Left lobe of liver (tissue), 2 donors: ENCODE results near the gene AUH. TPM values are rescaled to one million over a fixed set of nuclear protein-coding genes. Genes with fewer than 3 reads are reported as not detected.
"Not testable (repeated sequence)": the region's sequence is repeated elsewhere in the genome, so short reads cannot be mapped to it uniquely, and the experiment has no call there.

Experiments
- ATAC-seq: fragments of 200-7000 bp; cut with Tn5 transposase; one replicate; pipeline ENCODE4 v1.9.1; 2020; ENCODE audit warnings: mild to moderate bottlenecking, moderate library complexity
- DNase-seq: peaks from one replicate; pipeline ENCODE4 v3.0.0-alpha.2; 2020; ENCODE audit warnings: low spot score
- total RNA-seq: library from RNA; stranded (reverse); gene quantifications from one replicate; pipeline ENCODE4 v1.2.1, GENCODE V29; 2021
- donor health status: DM: no; HTN: no; CAD: no; lungs with moderate emphysema.
- donor health status: DM: no; HTN: yes; CAD: no.

The AUH gene
- 14.6 TPM for total RNA-seq

DNA sequence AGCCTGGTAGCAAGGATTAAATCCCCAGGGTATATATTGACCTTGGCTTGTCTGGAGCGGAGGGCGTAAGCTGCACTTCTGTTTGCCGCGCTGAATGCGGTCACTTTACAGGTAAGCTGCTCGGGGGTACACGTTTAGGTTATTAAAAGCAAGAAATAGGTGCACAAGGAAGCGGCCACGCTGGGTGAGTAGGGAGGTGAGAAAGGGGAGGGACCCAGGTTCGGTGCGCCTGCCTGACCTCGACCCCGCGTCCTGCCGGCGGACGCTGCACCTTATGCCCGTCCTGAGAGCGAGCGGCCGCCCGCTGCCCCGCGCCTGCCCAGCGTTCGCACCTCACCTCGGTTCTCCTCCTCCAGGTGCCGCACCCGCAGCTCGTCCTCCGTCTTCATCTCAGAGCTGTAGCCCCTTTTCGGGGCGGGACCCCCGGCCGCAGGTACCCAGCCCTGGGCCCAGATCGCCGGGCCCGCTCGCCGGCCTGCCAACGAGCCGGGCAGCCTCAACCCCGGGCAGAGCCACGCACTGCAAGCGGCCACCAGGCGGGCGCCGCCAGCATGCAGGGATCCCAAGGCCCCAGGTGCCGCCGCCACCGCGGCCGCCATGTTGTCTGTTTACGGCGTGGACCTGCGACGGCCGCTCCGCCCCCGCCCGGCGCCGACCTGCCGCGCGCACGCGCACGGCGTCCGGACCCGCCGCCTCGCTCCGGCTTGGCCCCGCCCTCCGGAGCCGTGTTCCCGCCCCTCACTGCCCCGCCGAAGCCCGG, at the start of gene AUH:
AUH (minus strand) TSS at position 628 of the 760 bp plus-strand sequence; CDS start at position 599, 29 bp downstream.
- peak; percentile 92 for DNase-seq
- ATAC-seq: peak; percentile 99

DNA sequence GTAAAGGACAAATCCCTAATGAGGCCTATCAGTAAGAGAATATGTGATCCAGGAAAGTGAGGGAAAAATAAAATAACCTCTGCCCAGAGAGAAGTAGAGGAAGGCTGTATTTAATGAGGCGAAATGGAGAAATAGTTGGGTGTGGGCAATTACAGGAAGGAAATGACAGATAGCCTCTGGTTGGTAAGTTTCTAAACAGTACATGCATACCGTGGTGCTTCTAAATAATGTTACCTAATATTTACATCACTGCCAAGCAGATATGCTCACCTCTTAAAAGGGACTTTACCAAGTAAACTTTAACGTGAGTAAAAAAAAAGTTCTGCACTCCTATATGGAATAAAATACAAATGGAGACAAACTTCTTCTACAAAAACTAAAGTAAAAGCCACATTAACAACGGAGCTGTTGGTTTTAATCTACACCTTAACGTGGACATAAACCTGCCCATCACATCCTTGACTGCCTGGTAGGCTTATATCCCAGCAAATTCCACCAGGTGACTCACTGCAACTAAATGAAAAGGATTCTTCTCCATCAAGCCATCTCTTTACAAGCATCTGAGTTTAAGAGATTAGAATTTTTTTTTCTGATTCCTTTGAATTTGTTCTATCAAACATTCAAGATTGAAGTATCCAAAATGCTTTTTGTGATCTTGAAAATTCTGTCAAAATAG, 49.5 kb upstream of the AUH start:
- DNase-seq: no peak
- peak; percentile 21 for ATAC-seq

- ATAC-seq: no peak
- no peak for DNase-seq
Observed at GRCh38 chr9:91410161-91410560, 48.4 kb upstream of the AUH start.

- DNase-seq: no peak
- ATAC-seq: no peak
Observed at GRCh38 chr9:91408475-91408874, 46.8 kb upstream of the AUH start.

DNA sequence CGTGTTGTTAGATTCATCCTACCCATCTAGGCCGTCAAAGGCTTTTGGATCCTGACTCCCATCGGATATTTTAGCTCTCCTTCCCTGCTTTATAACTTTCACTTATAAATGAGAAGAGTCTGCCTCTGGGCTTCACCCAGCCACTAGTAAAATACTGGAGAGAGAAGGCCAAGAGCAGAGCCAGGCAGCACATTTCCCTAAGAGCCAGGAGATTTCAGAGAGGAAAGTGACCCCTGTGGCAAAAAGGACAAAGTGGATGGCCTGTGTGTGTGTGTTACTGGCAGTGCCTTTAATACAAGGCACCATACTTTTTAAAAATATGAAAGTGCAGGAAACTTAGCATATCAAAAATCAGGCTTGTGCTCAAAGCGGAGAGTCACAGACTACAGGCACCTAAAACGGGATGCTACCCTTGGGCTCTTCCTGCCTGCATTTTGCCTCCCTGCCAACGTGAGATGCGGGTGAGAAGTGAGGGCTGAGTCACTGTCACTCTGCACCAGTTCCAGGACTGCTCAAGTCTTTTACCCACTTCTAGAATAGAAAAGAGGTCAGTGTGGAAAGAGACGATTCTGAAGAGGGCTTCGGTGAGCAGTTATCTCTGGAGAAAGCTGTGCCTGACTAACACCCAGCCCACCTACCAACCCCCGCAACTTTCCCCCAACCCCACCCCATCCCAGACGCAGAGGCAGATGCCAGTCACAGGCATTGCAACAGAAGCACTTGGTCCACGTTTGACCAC, 46.0 kb upstream of the AUH start:
- DNase-seq: no peak
- ATAC-seq: no peak

DNA sequence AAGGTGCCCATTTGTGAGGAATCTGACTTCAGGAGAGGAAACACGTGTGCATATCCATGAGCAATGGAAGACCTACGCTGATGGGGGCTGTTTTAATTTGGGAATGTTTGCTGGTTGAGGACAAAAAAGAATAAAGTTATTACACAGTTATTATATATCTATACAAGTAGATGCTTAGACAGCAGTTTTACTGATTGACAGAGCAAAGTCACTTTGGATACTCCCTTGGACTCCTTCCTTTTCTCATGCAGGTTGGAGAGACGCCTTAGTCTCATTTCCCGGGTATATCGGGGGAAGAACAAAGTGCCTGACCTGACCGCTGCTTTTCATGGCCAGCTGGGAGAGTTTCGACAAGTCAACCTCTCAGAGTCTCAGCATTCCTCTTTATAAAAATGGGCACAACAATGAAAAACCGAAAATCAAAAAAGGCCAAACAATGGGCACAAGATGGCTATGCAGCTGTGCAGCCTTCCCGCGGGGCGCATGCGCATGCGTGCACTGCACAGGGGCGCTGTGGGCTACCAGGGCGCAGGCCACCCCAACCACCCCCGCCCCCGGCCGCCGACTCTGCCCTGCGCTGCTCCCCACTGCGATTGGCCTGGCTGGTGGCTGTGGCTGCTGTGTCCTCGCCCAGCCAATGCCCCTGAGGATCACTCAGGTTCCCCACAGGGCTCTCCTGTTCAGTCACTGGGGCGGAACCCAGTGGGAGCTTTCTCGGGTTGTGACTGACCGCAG, 43.8 kb upstream of the AUH start:
- DNase-seq (no peak), ATAC-seq (no peak)

GRCh38 chr9:91403665-91404543, 42.2 kb upstream of the AUH start:
- no peak for ATAC-seq
- DNase-seq: no peak

DNA sequence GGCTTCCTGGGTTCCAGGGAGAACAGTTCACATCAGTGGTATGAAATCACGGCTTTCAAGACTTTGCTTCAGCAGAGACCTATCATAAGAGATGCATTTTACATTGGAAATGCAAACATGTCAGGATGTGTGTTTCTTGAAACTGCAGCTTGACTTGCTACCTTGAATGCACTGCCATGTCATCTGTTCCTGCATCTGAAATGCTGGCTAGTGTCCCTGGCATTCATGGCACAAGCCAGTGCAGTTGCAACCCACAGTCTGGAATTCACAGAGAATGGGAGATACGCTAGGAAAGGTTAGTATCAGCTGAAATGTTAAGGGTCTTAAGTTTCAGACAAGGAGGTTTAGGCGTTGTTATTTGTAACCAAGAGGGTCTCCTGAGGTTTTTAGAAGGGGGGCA, 37.2 kb upstream of the AUH start:
- DNase-seq (no peak), ATAC-seq (no peak)

DNA sequence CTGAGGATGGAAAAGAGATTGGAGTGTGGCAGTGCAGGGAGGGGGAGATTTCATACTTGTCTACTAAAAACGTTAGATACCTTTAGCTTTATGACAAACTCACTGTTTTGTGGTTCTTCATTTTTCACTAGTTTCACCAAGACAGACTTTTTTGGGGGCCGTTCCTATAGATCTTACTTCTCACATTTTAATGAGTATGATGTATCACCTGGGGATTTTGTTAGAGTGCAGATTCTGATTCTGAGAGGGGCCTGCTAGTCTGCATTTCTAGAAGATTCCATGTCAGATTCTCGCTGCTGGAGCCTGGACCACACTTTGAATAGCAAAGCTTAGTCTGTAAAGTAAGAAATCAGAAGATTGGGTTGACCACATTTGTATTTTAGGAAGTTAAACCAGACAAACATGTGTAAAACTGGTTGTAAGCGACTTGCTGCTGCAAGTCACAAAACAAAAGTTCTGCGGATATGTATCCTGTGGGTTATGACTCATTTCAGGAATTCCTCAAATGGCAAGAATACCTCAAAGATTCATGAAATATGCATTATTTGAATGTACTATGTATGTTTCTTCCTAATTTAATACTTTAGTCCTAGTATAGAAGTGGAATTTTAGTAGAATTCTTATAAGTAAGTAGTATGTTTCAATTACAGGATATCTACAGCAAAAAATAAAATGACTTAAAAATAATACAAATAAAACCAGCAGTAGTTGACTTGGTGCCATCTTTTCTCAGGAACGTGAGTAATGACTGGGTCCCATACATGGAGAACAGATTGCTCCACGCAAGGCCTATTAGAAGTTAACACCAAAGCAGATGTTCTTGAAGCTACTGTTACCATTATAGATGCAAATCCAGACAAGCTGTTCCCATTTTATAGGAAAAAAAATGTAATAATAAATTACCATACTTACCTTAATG, 34.1 kb upstream of the AUH start:
- DNase-seq (no peak), ATAC-seq (no peak)

GRCh38 chr9:91395106-91395552, 33.4 kb upstream of the AUH start:
- ATAC-seq (peak; percentile 90), DNase-seq (no peak)

GRCh38 chr9:91393826-91394225, 32.1 kb upstream of the AUH start:
- ATAC-seq: no peak
- no peak for DNase-seq

- no peak for DNase-seq
Observed at GRCh38 chr9:91392435-91392834, 30.7 kb upstream of the AUH start.

DNA sequence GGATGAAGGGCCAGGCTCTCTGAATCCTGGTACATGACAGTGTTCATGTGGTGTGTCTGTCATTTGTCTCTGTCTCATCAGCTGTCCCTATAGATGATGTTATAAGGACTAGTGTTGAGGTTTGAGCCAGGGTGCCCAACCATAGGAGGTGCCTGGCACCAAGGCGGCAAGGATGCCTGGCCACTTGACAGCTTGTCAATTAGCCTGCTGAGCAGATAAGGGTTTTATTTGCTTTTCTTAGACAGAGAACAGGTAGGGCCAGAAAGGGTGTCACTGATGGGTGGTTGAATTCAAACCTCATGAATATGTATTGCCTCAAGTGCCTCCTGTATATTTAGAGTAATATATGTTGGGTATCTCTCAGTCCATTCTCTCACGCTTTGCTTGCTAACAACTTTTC, 30.1 kb upstream of the AUH start:
- peak; percentile 60 for ATAC-seq

More at GRCh38 chr9:91392435-91392834, 30.7 kb upstream of the AUH start:
- ATAC-seq: no peak

DNA sequence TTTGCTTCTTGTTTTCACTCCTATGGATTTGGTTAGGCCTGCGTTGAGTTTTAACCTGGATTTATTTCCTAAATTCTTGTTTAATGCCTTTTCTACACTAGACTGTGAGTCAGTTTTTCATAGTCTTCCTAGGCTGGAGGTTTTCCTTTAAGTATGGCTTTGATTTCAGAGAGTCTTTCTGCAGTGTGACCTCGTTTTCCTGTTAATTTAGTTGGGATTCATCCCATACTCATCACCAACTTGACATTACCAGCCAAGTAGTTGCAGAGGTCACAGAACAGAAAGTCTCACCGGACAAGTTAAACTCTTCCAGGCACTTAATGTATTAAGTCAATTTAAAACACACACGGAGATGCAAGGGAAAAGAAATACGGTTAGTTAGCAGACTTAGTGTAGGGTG, 29.7 kb upstream of the AUH start:
- ATAC-seq (no peak), DNase-seq (no peak)

More for the DNA sequence above, 30.1 kb upstream of the AUH start:
- DNase-seq: no peak

DNA sequence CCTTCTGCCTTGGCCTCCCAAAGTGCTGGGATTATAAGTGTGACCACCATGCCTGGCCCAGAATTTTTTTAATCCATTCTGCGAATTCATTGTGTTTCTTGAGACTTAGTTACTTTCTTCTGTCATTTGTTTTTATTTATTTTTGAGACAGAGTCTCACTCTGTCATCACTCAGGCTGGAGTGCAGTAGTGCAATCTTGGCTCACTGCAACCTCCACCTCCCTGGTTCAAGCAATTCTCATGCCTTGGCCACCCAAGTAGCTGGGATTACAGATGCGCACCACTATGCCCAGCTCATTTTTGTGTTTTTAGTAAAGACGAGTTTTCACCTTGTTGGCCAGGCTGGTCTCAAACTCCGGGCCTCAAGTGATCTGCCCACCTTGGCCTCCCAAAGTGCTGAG, 28.0 kb upstream of the AUH start:
- not testable (repeated sequence) for DNase-seq, ATAC-seq

- DNase-seq (no peak), ATAC-seq (no peak)
Observed at GRCh38 chr9:91386765-91387164, 25.0 kb upstream of the AUH start.

- DNase-seq: no peak
- no peak for ATAC-seq
Observed at GRCh38 chr9:91384954-91385353, 23.2 kb upstream of the AUH start.

GRCh38 chr9:91383577-91383976, 21.9 kb upstream of the AUH start:
- ATAC-seq: no peak
- DNase-seq: no peak

DNA sequence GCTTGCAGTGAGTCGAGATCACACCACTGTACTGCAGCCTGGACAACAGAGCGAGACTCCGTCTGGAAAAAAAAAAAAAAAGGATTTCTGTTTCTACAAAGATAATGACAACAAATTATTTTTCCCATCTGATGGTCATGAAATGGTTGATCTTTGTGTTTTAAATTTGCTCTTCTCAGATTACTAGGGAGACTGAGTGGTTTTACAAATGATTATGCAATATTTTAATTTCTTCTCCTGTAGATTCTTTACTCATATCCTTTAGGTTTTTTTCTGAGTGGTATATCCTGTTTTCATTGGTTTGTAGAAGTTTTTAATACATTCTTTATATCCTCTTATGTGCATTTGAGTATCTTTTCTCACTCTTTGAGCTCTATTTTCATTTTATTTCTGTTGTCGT, 20.6 kb upstream of the AUH start:
- ATAC-seq: no peak
- DNase-seq: no peak
